GM12892 (cell line): ENCODE results near the gene ALPP.

Experiments used
- POLR2A ChIP-seq: IDR thresholded peaks from 2 replicates; pipeline ENCODE4 v1.6.1; 2011; ENCODE audit warnings: low read depth, low read length, control low read depth
- POLR2AphosphoS5 ChIP-seq: IDR thresholded peaks from 2 replicates; pipeline ENCODE4 v1.6.1; 2011; ENCODE audit warnings: low read depth, low read length, control low read depth
- TAF1 ChIP-seq: IDR thresholded peaks from 2 replicates; pipeline ENCODE4 v1.6.1; 2011; ENCODE audit warnings: low read depth, mild to moderate bottlenecking, control low read depth, low read length, borderline replicate concordance

DNA sequence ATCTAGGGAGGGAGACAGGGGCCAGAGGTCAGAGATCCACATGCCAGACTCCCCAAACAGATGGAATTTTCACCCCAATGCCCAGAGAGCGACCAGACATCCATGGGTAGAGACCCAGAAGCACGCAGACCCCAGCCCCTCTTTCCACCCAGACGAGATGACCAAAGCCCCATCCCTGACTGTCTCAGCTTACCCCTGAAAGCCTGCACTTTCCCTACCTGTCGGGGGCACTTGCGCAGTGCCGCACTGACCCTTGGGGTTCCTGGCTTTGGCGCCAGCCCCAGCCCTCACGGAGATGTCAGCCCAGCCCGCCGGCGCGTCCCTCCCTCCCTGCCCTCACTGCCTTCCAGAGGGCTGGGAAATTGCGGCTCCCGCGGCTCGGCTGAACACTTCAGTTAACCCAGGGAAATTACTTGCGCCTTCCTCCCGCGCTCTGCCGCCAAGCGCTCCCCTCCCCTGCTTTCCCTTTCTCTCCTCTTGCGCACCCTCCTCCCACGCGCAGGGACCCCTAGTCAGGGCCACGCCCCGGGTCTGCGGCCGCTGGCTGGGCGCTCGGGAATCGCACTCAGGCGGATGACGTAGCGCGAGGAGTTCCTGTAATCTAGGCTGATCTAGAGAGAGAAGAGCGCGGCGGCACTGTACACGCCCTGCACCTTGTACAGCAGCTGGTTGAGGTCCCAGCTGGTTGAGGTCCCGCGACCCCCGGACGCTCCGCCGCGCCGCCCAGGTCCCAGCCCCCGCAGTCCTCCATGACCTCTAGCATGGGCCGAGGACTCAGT, 40.1 kb downstream of the ALPP start:
- no peak for TF ChIP-seq POLR2A
- no peak for TF ChIP-seq TAF1
- TF ChIP-seq POLR2AphosphoS5, result no peak
